HepG2 (cell line): ENCODE measurements around the gene GPR87. TPM values are rescaled to one million over a fixed set of nuclear protein-coding genes. Genes with fewer than 3 reads are reported as not detected.

Source experiments
- ATAC-seq: fragments of 200-7000 bp; cut with Tn5 transposase; 3 replicates; pipeline ENCODE4 v1.9.1; 2020; ENCODE audit warnings: mild to moderate bottlenecking, moderate library complexity
- BruUV-seq: library from RNA; stranded (reverse); fragments of 400-500 nt; replicated peaks from 2 replicates; lab custom pipeline; 2021; lab: Mats Ljungman, UMichigan
- CTCF ChIA-PET: fragments of 300-600 bp; formaldehyde crosslinking; extraction: SDS; loops from one replicate; lab custom pipeline; 2021; ENCODE audit warnings: low total read pairs, inconsistent platforms, low intra/inter-chr PET ratio; lab: Yijun Ruan, JAX
- POLR2A ChIA-PET: fragments of 350-600 bp; sonication (Branson Sonifier 250); formaldehyde crosslinking; loops from one replicate; lab custom pipeline; 2020; ENCODE audit warnings: antibody characterized with exemption, inconsistent platforms; lab: Yijun Ruan, JAX
- DNase-seq: peaks from one replicate; pipeline ENCODE4 v3.0.0-alpha.2; 2015; ENCODE audit warnings: low spot score
- FAIRE-seq: peaks from 3 replicates; lab custom pipeline; 2011; peaks lifted over from hg19 to GRCh38; lab: Jason Lieb, UNC
- H2AFZ ChIP-seq: one replicate; pipeline ENCODE4 v1.6.1; 2011; ENCODE audit warnings: low read length, inconsistent platforms
- H3K27ac ChIP-seq: fragments of 300-600 bp; 3 replicates; pipeline ENCODE4 v1.8.0; 2011; ENCODE audit warnings: mixed run types, mild to moderate bottlenecking, mixed read lengths, low read length, inconsistent platforms; ENCODE audit not compliant: insufficient read depth; ENCODE audit errors: extremely low read length
- H3K27me3 ChIP-seq, 2 experiments: fragments of 200-600 bp in 1 of 2; 2 replicates in 1 of 2; 3 replicates in 1 of 2; pipeline versions ENCODE4 v1.6.0 to v1.8.0; 2011; ENCODE audit warnings: low read length in 2 of 2, mild to moderate bottlenecking in 2 of 2, moderate library complexity in 2 of 2, inconsistent platforms in 1 of 2; ENCODE audit not compliant: insufficient read depth in 2 of 2, control insufficient read depth in 1 of 2
- H3K36me3 ChIP-seq, 2 experiments: fragments of 200-600 bp in 1 of 2; replicated peaks in 1 of 2; 2 replicates in 1 of 2; 3 replicates in 1 of 2; pipeline versions ENCODE4 v1.5.1 to v1.8.0; 2011; ENCODE audit warnings: low read length in 2 of 2, inconsistent platforms in 1 of 2; ENCODE audit not compliant: insufficient read depth in 2 of 2, control insufficient read depth in 1 of 2
- H3K4me1 ChIP-seq: 2 replicates; pipeline ENCODE4 v1.5.1; 2012; ENCODE audit warnings: low read length, inconsistent platforms; ENCODE audit not compliant: insufficient read depth
- H3K4me2 ChIP-seq: 2 replicates; pipeline ENCODE4 v1.6.0; 2011; ENCODE audit warnings: low read depth, low read length, inconsistent platforms
- H3K4me3 ChIP-seq, 3 experiments: fragments of 200-600 bp in 1 of 3; sonication (generic), shearing (Covaris generic) in 1 of 3; replicated peaks in 1 of 3; 2 replicates each; pipeline ENCODE4 v1.5.1; 2011 to 2016; ENCODE audit warnings: low read length in 3 of 3, inconsistent platforms in 2 of 3, low read depth in 2 of 3, mild to moderate bottlenecking in 2 of 3, control low read depth in 1 of 3, mixed read lengths in 1 of 3; ENCODE audit not compliant: insufficient read depth in 1 of 3
- H3K79me2 ChIP-seq: one replicate; pipeline ENCODE4 v1.6.1; 2011; ENCODE audit warnings: low read length, inconsistent platforms; ENCODE audit not compliant: insufficient read depth
- H3K9ac ChIP-seq: 2 replicates; pipeline ENCODE4 v1.6.0; 2011; ENCODE audit warnings: mild to moderate bottlenecking, low read depth, low read length, inconsistent platforms; ENCODE audit not compliant: insufficient read depth
- H3K9me3 ChIP-seq: 2 replicates; pipeline ENCODE4 v1.5.1; 2012; ENCODE audit warnings: mild to moderate bottlenecking, low read length
- H4K20me1 ChIP-seq: 2 replicates; pipeline ENCODE4 v1.6.0; 2011; ENCODE audit warnings: inconsistent platforms, mild to moderate bottlenecking, low read length, moderate library complexity; ENCODE audit not compliant: insufficient read depth
- ATAD3A ChIP-seq: sonication (generic); formaldehyde crosslinking; IDR thresholded peaks from 2 replicates; pipeline ENCODE4 v1.4.0; 2020; ENCODE audit warnings: missing genetic modification reagents
- CEBPB ChIP-seq: IDR thresholded peaks from 2 replicates; pipeline ENCODE4 v1.6.1; 2011; ENCODE audit warnings: low read depth, low read length, improper control_type of control experiment, borderline replicate concordance
- FOXA3 ChIP-seq: IDR thresholded peaks from 2 replicates; pipeline ENCODE4 v1.6.1; 2016; ENCODE audit warnings: missing genetic modification reagents, missing compliant biosample characterization
- GPN1 ChIP-seq: sonication (generic); formaldehyde crosslinking; IDR thresholded peaks from 2 replicates; pipeline ENCODE4 v1.5.1; 2020; ENCODE audit warnings: missing genetic modification reagents, borderline replicate concordance
- KAT8 ChIP-seq: IDR thresholded peaks from 2 replicates; pipeline ENCODE4 v1.6.1; 2016; ENCODE audit warnings: missing genetic modification reagents, missing compliant biosample characterization
- MAF1 ChIP-seq: sonication (generic); formaldehyde crosslinking; IDR thresholded peaks from 2 replicates; pipeline ENCODE4 v1.5.0; 2020; ENCODE audit warnings: missing genetic modification reagents, borderline replicate concordance
- MNT ChIP-seq: fragments of 450-650 bp; IDR thresholded peaks from 2 replicates; pipeline ENCODE4 v1.6.1; 2016
- NFE2 ChIP-seq: sonication (generic); formaldehyde crosslinking; IDR thresholded peaks from 2 replicates; pipeline ENCODE4 v1.4.0; 2020; ENCODE audit warnings: missing genetic modification reagents
- PRDM4 ChIP-seq: sonication (generic); formaldehyde crosslinking; IDR thresholded peaks from 2 replicates; pipeline ENCODE4 v1.9.0; 2021; ENCODE audit warnings: missing genetic modification reagents, borderline replicate concordance
- SRF ChIP-seq: IDR thresholded peaks from 2 replicates; pipeline ENCODE4 v1.6.1; 2011; ENCODE audit warnings: mild to moderate bottlenecking, low read depth, low read length, moderate library complexity
- ZBTB2 ChIP-seq: sonication (generic); formaldehyde crosslinking; IDR thresholded peaks from 2 replicates; pipeline ENCODE4 v1.8.0; 2022; ENCODE audit warnings: low read depth, missing genetic modification reagents
- ZNF564 ChIP-seq: sonication (generic); formaldehyde crosslinking; IDR thresholded peaks from 2 replicates; pipeline ENCODE4 v1.8.1; 2023; ENCODE audit warnings: mild to moderate bottlenecking, missing genetic modification reagents
- ZNF609 ChIP-seq: sonication (generic); formaldehyde crosslinking; IDR thresholded peaks from 2 replicates; pipeline ENCODE4 v1.4.0; 2020; ENCODE audit warnings: mild to moderate bottlenecking, missing genetic modification reagents, borderline replicate concordance
- ZNF83 ChIP-seq: sonication (generic); formaldehyde crosslinking; IDR thresholded peaks from 2 replicates; pipeline ENCODE4 v1.4.0; 2020; ENCODE audit warnings: missing genetic modification reagents, mild to moderate bottlenecking, borderline replicate concordance
- WGBS: methylation state at CpG from one replicate; pipeline ENCODE4 v1.1.6; 2017; ENCODE audit warnings: low lambda C conversion rate; 5-methylcytosine and 5-hydroxymethylcytosine counted together
- in situ Hi-C: cut with HindIII; loops from 2 replicates; pipeline ENCODE4 v1.10.0; 2017; ENCODE audit warnings: low pct_unique_long_range_greater_than_20kb; ENCODE audit not compliant: extremely low pct_ligation_motif_present
- intact Hi-C: fragments of 100-400 bp; cut with micrococcal nuclease; formaldehyde crosslinking; loops from one replicate; pipeline ENCODE4 v1.10.0; 2022; ENCODE audit not compliant: unreplicated experiment
- polyA plus RNA-seq, 8 experiments: library from polyadenylated mRNA; depleted of rRNA in 3 of 8; stranded (reverse) in 7 of 8; unstranded in 1 of 8; fragments of >200 nt; fragmentation: Illumina TruSeq in 4 of 8; extraction: Trizol in 4 of 8; gene quantifications; 2 replicates each; pipeline versions ENCODE4 v1.2.1 to v1.2.3, GENCODE V29; 2011 to 2016; ENCODE audit warnings: low read depth in 4 of 8, missing spikeins in 1 of 8, mixed read lengths in 1 of 8; ENCODE audit not compliant: insufficient read depth in 1 of 8
- total RNA-seq, 5 experiments: library from RNA; depleted of rRNA; stranded (reverse); fragments of >200 nt; fragmentation: Illumina TruSeq; extraction: Trizol; gene quantifications; 2 replicates each; pipeline ENCODE4 v1.2.3, GENCODE V29; 2016; ENCODE audit warnings: low read depth in 1 of 5

The GPR87 gene
- total and polyA plus RNA-seq, 2 of the 13 experiments (the other 11 are each of a cell fraction or from before 2014, with no cell fraction given), result not detected

- no peak for TF ChIP-seq PRDM4
- TF ChIP-seq FOXA3 (CRISPR knock-in tag), result no peak
- TF ChIP-seq SRF, result peak; percentile 84
- peak; percentile 51; the same call in 1 of the 2 replicates for TF ChIP-seq CEBPB
Observed at GRCh38 chr3:151314137-151314536, 2.5 kb downstream of the GPR87 start (continued).

- no TSS peak for BruUV-seq
- no peaks in the 10 kb centered on the region for H3K27me3 ChIP-seq
- no peak overlapping the region for H3K27ac ChIP-seq
- no peak for ATAC-seq
- FAIRE-seq, result no peak
- no peak overlapping the region for H2AFZ ChIP-seq
- no peaks in the 10 kb centered on the region for H3K4me1 ChIP-seq
- in situ Hi-C loops (no loop called here), intact Hi-C loops (no loop called here)
- H3K4me2 ChIP-seq, result no peak overlapping the region
- H3K4me3 ChIP-seq, result no peak overlapping the region
- H3K79me2 ChIP-seq, result no peaks in the 10 kb centered on the region
- H4K20me1 ChIP-seq, result no peaks in the 10 kb centered on the region
- POLR2A ChIA-PET, result no interaction called here
- no peaks in the 10 kb centered on the region for H3K9me3 ChIP-seq
- H3K36me3 ChIP-seq, result no peaks in the 10 kb centered on the region
- CTCF ChIA-PET, result no interaction called here
- no peak overlapping the region for H3K9ac ChIP-seq
- no peak for DNase-seq
- WGBS, result 57% methylated on average over 3 of the region's 3 CpGs
- TF ChIP-seq ZNF83 (no peak), ZBTB2 (CRISPR knock-in tag) (no peak), ZNF564 (no peak), KAT8 (no peak), ATAD3A (CRISPR knock-in tag) (no peak), MAF1 (CRISPR knock-in tag) (no peak), ZNF609 (no peak), NFE2 (CRISPR knock-in tag) (no peak), MNT (no peak), GPN1 (CRISPR knock-in tag) (no peak)
Observed at GRCh38 chr3:151312972-151313371, 3.6 kb downstream of the GPR87 start.
